GM19099 (cell line): ENCODE data around the gene LSM10.

Experiments used
- POLR2A ChIP-seq: IDR thresholded peaks from 3 replicates; pipeline ENCODE4 v1.6.1; 2011; ENCODE audit warnings: low read depth; ENCODE audit not compliant: insufficient read length; ENCODE audit errors: extremely low read depth

LSM10 gene

DNA sequence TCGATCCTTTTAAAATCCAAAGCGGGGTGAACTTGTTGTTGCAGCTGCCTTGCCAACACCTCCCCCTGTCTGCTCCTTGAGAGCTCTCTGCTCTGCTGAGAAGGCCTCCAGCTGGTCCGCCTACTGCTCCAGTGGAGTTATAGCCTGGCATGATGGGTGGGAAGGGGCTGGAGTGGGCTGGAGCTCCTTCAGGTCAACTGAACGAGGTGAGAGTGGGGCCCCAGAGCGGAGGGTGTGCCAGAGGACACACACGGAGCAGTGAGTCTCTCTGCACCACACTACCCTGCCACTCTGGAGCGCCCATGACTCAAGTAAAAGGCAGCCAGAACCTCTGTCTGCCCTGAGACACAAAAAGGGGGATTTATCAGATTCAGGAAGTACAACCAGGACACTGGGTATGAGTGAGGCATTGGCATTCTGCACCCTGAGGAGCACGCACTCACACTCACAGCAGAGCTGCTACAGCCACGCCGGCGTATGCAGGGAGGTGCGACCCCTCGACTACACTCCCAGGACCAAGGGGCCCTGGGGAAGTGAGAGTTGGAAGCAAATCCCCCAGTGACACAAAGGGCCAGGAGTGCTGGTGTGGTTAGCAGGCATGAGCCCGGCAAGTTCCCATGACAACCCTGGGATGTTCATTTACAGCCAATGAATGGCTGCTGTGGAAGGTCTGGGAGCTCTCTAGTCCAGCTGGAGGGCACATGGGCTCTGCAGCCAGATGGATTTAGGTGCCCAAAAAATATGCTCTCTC lies 46.3 kb downstream of the LSM10 start:
- TF ChIP-seq POLR2A: no peak

DNA sequence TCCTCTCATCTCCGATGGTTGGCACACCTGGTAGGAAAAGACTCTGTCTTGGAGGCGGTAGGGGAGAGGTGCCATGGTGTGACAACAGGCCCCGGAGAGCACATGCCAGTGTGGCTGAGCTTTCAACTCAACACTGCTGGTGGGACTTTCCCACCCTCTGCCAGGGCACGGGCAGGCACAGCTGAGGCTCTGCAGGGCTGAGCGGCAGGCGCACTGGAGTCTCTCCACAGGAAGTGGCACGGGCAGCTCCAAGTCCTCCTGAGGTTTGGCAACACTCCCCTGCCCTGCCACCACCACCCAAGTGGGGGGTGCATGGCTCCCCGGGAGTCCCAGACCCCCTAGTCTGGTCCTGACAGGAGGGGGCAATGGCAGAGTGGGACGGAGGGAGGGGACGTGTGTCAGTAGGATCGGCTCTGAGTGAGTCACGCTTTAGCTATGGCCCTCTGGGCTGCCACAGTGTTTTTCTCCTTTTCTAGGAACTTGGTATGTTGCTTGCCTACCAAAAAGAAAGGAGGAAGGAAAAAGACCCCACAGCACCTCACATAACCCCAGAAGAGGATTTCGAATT lies 47.0 kb downstream of the LSM10 start:
- TF ChIP-seq POLR2A: no peak

DNA sequence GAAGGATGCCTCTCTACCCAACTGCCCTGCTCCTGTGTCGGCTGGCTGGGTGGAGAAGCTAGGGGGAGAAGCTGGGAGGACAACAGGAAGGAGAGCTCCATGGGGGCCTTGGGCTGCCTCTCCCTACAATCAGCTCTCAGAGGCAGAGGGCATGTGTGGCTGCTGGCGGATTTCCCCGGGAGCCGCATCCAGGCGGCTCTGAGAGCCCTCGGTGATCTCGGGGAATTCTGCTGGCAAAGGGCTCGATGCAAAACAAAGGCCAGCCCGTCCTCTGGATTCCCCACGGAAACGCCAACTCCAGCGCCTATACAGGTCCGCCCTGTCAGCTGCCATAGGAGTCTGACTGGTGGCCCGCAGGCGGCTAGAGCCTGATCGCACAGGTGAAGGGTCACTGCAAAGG lies 47.9 kb downstream of the LSM10 start:
- TF ChIP-seq POLR2A: no peak

- no peak for TF ChIP-seq POLR2A
These were observed 48.5 kb downstream of the LSM10 start for GRCh38 chr1:36349241-36349671.

DNA sequence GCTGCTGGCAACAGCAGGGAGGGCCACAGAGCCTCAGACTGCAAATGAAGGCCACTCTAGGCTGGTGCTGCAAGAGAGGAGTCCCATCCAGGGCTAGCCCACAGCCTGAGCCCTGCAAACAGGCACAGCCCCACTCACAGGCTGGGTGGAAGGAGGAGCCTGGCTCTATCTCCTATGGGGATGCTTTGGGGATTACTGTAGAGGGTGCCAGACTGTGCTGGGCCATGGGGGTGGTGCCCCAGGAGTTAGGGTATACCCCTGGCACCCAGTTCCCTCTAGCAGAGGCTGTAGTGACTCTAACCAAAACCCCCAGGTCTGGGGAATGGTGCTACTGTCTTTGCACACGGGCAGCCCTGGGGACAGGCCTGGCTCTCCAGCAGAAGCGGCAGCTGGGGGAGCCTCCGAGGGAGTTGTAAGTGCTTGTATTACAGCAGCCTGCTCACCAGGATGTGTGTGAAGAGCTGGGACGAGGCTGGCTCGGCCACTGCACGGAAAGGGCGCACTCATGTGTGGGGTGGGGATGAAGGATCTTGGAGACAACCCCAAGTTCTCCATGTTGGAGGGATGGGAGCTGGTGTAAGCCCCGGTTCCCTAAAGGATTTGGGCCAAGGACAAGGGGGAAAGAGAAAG lies 50.9 kb downstream of the LSM10 start:
- no peak for TF ChIP-seq POLR2A

- TF ChIP-seq POLR2A: no peak
These were observed 52.4 kb downstream of the LSM10 start for GRCh38 chr1:36345353-36345752.

DNA sequence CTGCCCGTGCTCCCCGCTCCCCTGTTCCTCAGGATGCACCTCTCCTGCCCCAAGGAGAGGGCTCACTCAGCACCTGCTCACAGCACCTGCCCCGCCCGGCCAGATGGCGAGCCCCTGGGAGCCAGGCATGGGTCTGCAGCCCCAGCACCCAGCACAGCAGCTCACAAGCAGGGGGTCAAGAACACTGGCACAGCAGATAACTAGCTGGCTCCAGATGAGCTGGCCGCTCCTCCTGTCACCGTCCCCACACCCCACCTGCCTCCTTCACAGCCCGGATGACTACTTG lies 53.4 kb downstream of the LSM10 start:
- TF ChIP-seq POLR2A: no peak

DNA sequence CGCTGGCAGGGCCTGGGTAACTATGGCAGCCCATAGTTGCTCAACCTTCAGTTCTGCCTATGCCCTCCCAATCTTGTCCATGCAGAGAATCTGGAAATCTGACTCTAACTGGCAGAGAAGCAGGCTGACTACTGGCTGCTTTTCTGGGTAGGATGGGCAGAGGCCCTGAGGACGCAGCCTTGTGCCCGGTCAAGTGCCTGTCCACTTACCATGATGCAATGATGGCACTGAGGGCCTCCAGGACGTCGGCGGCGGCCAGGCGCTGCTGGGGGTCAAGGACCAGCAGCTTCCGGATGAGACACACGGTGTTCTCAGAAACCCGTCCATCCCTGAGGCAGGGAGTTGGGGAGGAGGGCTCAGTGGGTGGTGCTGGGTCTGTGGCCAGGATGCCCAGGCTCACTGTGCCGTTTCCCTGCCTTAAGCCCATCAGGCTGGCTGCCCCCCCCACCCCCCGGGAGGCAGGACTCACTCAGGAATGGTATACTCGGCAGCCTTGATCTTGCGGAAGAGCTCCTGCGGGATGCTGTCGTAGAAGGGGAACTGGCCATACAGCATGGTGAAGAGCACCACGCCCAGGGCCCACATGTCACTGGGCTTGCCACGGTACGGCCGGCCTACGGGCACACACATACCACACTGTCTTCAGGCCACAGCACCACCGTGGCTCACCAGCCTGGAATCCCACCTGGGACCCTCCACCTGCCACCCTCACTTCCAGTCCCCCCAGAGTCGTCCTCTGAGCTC lies 53.9 kb downstream of the LSM10 start:
- no peak for TF ChIP-seq POLR2A
